Activated CD4-positive, CD25-positive, alpha-beta regulatory T cell treated with anti-CD3 and anti-CD28 coated beads, Interleukin-2, amount 50 U/mL, for 72 hours (primary cell): ENCODE results near the gene TOGARAM2.
"Not testable (repeated sequence)": the region's sequence is repeated elsewhere in the genome, so short reads cannot be mapped to it uniquely, and the experiment has no call there.

Experiments
- DNase-seq: peaks from one replicate; pipeline ENCODE4 v3.0.0; 2021

TOGARAM2 gene

DNA sequence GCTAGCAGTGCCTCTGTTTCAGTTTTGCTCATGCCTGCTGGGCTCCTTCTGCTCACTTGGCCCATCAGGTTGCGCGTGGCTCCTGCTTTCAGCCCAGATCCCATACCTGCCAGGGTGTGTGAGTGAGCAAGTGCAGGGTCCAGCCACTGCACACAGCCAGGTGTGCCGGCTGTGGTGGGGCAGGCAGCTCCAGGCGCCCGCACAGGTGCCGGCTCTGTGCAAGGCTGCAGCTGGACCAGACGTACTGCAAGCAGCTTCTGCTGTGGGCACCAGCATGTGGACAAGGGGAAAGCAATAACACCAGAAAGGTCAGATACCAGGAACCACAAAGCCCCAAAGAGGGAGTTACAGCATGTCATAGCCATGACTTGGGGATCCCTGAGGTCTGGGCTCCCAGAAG, 98.8 kb downstream of the TOGARAM2 start:
- DNase-seq = no peak

DNA sequence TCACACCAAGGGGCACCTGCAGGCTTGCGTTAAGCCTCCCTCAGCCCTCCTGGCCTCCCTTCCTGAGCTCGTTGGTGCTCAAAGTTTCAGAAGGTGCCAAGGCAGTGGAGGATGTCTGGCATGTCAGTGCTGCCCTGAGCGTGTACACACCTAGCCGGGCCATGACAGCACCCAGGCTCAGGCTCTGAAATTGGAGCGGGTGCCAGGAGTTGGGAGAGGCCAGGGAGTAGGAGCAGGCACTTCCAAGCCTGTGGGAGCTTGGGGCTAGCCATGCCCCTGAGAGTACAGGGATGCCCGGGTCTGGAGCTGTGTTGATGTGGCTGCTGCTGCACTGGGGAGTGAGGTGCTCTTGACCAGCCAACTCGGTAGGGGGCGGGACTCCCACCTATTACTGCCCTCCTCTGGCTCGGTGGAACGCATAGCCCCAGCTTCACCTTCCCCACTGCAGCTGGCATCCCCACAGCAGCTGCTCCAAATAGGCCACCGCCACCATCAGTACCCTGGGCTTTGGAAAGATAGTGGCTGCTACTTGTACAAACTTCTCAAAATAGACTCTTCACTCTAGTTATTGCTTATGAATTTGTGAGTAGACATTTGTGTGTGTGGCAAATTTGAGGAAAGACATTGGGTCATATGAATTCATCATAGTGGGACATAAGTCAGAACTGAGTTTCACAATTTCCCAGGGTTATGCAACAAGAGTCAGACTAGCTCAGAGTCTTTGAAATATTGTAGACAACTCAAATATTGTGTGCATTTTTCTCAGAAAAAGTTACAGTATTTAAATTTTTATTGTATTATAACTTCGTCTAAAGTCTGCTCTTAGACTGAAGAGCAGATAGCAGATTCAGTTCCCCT, 100.0 kb downstream of the TOGARAM2 start:
- no peak for DNase-seq

DNA sequence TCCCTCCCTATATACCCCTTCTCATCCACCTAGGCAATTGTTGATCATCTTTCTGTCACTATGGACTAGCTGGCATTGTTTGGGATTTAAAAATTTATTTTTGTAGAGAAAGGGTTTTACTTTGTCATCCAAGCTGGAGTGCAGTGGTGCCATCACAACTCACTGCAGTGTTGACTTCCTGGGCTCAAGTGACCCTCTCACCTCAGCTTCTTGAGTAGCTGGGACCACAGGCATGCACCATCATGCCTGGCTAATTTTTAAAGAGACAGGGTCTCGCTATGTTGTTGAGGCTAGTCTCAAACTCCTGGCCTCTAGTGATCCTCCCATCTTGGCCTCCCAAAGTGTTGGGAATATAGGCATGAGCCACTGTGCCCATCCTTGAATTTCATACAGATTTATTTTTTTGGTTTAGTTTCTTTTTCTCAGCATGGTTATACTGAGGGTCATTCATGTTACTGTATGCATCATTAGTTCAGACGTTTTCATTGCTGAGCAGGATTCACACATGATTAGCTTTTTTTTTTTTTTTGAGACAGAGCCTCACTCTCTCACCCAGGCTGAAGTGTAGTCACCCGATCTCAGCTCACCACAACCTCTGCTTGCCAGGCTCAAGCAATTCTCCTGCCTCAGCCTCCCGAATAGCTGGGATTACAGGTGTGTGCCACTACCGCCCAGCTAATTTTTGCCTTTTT, 101.9 kb downstream of the TOGARAM2 start:
- DNase-seq = no peak

DNA sequence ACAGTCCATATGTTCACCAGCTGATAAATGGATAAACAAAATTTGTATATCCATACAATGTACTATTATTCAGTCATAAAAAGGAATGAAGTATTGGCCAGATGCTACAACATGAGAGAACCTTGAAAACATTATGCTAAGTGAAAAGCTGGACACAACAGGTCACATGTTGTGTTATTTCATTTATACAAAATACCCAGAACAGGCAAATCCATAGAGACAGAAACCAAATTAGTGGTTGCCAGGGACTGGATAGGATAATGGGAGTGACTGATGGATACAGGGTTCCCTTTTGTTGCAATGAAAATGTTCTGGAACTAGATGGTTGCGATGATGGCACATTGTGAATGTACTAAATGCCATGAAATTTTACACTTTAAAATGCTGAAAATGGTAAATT, 103.5 kb downstream of the TOGARAM2 start:
- DNase-seq = no peak

DNA sequence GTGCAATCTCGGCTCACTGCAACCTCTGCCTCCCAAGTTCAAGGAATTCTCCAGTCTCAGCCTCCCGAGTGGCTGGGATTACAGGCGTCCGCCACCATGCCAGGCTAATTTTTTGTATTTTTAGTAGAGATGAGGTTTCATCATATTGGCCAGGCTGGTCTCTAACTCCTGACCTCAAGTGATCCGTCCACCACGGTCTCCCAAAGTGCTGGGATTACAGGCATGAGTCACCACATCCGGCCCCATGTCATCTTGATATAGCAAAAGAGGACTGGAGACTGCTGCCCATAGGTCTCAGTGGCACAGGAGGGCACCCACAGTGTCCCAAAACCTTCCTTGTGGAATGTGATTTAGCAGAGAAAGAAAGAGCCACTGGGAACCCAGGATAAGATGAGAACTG, 109.2 kb downstream of the TOGARAM2 start:
- DNase-seq = not testable (repeated sequence)

DNA sequence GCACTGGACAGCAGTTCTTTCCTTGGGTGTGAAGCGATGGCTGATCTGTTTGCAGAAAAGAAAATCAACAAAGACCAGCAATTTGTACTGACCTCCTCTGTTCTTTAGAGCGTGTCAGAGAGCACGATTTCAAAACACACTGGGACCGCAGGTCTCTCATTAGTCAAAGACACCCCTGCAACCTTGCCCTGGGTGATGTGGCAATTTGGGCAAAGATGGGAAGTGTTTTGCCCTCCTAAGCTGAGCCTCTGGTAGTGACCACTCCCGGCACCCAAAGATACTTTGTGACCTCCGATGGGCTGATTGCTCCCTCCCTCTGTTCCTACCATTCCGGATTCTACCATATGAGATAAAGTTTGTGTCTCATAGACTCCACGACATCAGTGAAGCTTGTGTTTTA, 115.9 kb downstream of the TOGARAM2 start:
- no peak for DNase-seq

DNA sequence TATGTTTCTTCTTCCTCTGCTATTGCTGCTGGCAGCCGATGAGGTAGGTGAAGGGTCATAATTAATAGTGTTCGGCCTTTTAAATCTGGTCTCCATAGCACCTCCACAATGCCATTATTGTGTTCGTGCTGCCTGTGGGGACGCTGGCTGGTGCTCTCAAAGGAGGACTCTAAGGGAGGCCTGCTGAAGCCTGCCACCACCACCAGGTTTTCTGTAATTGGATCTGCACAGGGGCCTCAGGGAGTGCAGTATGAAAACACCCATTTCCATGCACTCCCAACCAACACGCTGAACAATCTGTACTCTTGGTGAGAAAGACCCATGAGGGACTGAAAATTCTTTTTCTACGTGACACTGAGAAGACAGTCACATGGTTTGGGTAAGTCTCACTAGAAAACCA, 116.5 kb downstream of the TOGARAM2 start:
- DNase-seq = no peak

DNA sequence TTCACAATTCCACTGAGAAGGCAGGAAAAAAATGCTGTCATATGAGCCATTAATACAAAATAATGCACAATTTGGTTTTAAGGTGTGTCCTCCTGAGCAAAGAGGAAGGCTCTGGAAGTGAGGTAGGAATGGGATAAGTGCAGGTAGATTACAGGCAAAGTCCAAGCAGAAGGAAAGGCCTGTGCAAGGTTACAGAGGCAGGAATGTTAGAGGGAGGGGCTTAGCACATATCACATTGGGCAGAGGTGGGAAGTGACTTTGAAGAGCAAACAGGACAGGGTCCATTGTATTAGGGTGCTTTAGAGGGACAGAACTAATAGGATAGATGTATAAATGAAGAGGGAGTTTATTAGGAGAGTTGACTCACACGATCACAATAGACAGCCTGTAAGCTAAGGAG, 119.5 kb downstream of the TOGARAM2 start:
- no peak for DNase-seq
